ENCODE measurements around the gene CCDC180. TPM values are rescaled to one million over a fixed set of nuclear protein-coding genes. Genes with fewer than 3 reads are reported as not detected.
A peak's percentile ranks its signal among the peaks of the same experiment; 100 is the strongest.
"Not testable (repeated sequence)": the region's sequence is repeated elsewhere in the genome, so short reads cannot be mapped to it uniquely, and the experiment has no call there.

The CCDC180 gene
- total and polyA plus RNA-seq, 9 of the 15 experiments (the other 6 are each of a cell fraction or from before 2014, with no cell fraction given), result 0.56 to 4.2 (median 2.5) TPM

DNA sequence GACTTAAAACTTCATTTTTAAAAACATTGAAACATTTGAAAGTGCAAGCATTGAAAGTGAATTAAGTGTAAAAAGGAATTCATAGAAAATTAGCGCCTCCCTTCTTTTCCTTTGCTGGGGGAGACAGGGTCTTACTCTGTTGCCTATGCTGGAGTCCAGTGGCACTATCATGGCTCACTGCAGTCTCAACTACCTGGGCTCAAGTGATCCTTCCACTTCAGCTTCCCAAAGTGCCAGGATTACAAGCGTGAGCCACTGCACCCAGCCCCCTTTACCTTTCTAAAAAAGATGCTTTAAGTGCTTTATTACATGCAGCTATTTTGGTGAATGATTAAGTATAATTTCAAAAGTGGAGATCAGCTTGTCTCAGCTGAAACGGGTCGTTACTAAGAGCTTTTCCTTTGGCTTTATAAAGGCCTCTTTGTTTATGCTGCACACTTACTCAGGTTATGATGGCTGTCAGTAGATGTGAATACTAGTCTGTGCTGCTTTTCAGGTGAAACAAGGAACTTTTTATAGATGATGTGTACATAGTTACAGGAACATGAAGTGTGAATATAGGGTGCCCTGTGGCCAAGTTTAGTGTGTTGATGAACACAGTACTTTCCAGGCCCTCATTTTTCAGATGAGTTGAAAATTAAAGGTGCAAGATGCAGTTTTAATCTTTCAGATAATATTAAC is 47.5 kb upstream of the CCDC180 start:
- H3K4me1 ChIP-seq (replicated peaks in 1 of 2; ENCODE audit: control insufficient read depth in 2 of 2, insufficient read depth in 2 of 2, low read length in 2 of 2); DNase-seq (ENCODE audit: extremely low read depth in 1 of 4, low spot score in 3 of 4); H3K4me3 ChIP-seq; H3K79me2 ChIP-seq (ENCODE audit: control insufficient read depth, insufficient read depth, low read length); H3K9me3 ChIP-seq (replicated peaks; ENCODE audit: control insufficient read depth, insufficient read depth, low read depth, low read length); H3K27ac ChIP-seq (ENCODE audit: extremely low read depth, low read depth, low read length); H4K20me1 ChIP-seq (replicated peaks; ENCODE audit: control insufficient read depth, insufficient read depth, low read length); intact Hi-C loops (cut with micrococcal nuclease); H3K9ac ChIP-seq (ENCODE audit: insufficient read depth in 1 of 2, low read depth in 2 of 2, low read length in 2 of 2); H3K36me3 ChIP-seq (ENCODE audit: control insufficient read depth, insufficient read depth, low read length); in situ Hi-C loops (cut with MboI); H3K9me1 ChIP-seq (ENCODE audit: control insufficient read depth, insufficient read depth, low read length); H3K27me3 ChIP-seq (ENCODE audit: control insufficient read depth in 2 of 2, insufficient read depth in 2 of 2, low read length in 2 of 2); BruUV-seq (replicated peaks): not testable (repeated sequence)
- TF ChIP-seq, protein P1, sequence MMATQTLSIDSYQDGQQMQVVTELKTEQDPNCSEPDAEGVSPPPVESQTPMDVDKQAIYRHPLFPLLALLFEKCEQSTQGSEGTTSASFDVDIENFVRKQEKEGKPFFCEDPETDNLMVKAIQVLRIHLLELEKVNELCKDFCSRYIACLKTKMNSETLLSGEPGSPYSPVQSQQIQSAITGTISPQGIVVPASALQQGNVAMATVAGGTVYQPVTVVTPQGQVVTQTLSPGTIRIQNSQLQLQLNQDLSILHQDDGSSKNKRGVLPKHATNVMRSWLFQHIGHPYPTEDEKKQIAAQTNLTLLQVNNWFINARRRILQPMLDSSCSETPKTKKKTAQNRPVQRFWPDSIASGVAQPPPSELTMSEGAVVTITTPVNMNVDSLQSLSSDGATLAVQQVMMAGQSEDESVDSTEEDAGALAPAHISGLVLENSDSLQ (IDR thresholded peaks at IDR 0.05), result peak; percentile 24; the same call in 1 of the 2 replicates
- peak overlapping the region; percentile 37 for H2AFZ ChIP-seq (ENCODE audit: low read depth, low read length)
- CTCF ChIA-PET (ENCODE audit: low intra/inter-chr PET ratio), result interaction anchor here (0.6 kb wide), 1 partner anchor 399 kb away, joined by 3 read pairs; no protein-coding TSS in a partner anchor
- ATAC-seq (peak; percentile 69), FAIRE-seq (peak; percentile 6)
- POLR2A ChIA-PET, result interaction anchor here (0.8 to 1.0 kb wide), 2 partner anchors 22 to 27 kb away, joined by 3 to 7 read pairs; no protein-coding TSS in a partner anchor
- WGBS (ENCODE audit: insufficient coverage, low coverage, missing lambda C conversion rate), result 59% methylated on average over 4 of the region's 4 CpGs
- H3K4me2 ChIP-seq (ENCODE audit: insufficient read depth, low read length), result peak overlapping the region; percentile 27; the same call in 1 of the 2 replicates

GRCh38 chr9:97271292-97271691 is 36.2 kb upstream of the CCDC180 start:
- no peaks in the 10 kb centered on the region for H3K36me3 ChIP-seq (ENCODE audit: control insufficient read depth, insufficient read depth, low read length)
- peak overlapping the region; percentile 62; the same call in 2 of the 3 replicates for H3K27ac ChIP-seq (ENCODE audit: extremely low read depth, low read depth, low read length)
- no peaks in the 10 kb centered on the region; the same call in 2 of the 3 replicates for H3K79me2 ChIP-seq (ENCODE audit: control insufficient read depth, insufficient read depth, low read length)
- H3K9ac ChIP-seq (ENCODE audit: insufficient read depth in 1 of 2, low read depth in 2 of 2, low read length in 2 of 2), result peak overlapping the region; percentile 68 to 88
- no peaks in the 10 kb centered on the region for H3K27me3 ChIP-seq (ENCODE audit: control insufficient read depth in 2 of 2, insufficient read depth in 2 of 2, low read length in 2 of 2)
- peaks cover 6 to 12% of the 10 kb centered on the region in 2 experiments; a peak in 4 of 5 replicates for H3K4me1 ChIP-seq (replicated peaks in 1 of 2; ENCODE audit: control insufficient read depth in 2 of 2, insufficient read depth in 2 of 2, low read length in 2 of 2)
- in situ Hi-C loops (cut with MboI), result no loop called here
- DNase-seq (ENCODE audit: extremely low read depth in 1 of 4, low spot score in 3 of 4) (peak; percentile 24 to 55 (median 26)), FAIRE-seq (no peak), ATAC-seq (peak; percentile 91)
- no peaks in the 10 kb centered on the region for H3K9me3 ChIP-seq (replicated peaks; ENCODE audit: control insufficient read depth, insufficient read depth, low read depth, low read length)
- BruUV-seq (replicated peaks), result no TSS peak
- H3K4me2 ChIP-seq (ENCODE audit: insufficient read depth, low read length), result peak overlapping the region; percentile 77
- H2AFZ ChIP-seq (ENCODE audit: low read depth, low read length), result peak overlapping the region; percentile 85
- CTCF ChIA-PET (ENCODE audit: low intra/inter-chr PET ratio), result interaction anchor here (0.6 kb wide), 1 partner anchor 293 kb away, joined by 3 read pairs; no protein-coding TSS in a partner anchor
- peak overlapping the region; percentile 23; the same call in 1 of the 2 replicates for H3K4me3 ChIP-seq
- WGBS (ENCODE audit: insufficient coverage, low coverage, missing lambda C conversion rate), result 26% methylated on average over 11 of the region's 29 CpGs
- no peaks in the 10 kb centered on the region for H4K20me1 ChIP-seq (replicated peaks; ENCODE audit: control insufficient read depth, insufficient read depth, low read length)
- intact Hi-C loops (cut with micrococcal nuclease), result no loop called here
- H3K9me1 ChIP-seq (ENCODE audit: control insufficient read depth, insufficient read depth, low read length), result no peaks in the 10 kb centered on the region
- POLR2A ChIA-PET, result interaction anchor here (0.6 to 2.8 kb wide), 4 partner anchors 9 to 33 kb away, joined by 3 to 9 read pairs (median 6); no protein-coding TSS in a partner anchor
- TF ChIP-seq ZZZ3 (IDR thresholded peaks at IDR 0.05) (no peak), PCBP1 (IDR thresholded peaks at IDR 0.05; ENCODE audit: low read depth, low read length, poor library complexity, severe bottlenecking) (peak; percentile 39), VEZF1 (CRISPR knock-in tag; IDR thresholded peaks at IDR 0.05) (peak; percentile 53; the same call in 1 of the 2 replicates), MAX (CRISPR knock-in tag; IDR thresholded peaks at IDR 0.05) (0 out of 2 replicates have a peak, but pooled peaks have one; percentile 14), MAZ (CRISPR knock-in tag; conservative IDR thresholded peaks at IDR 0.05 in 1 of 2, IDR thresholded peaks at IDR 0.05 in 1 of 2) (no peak), TEAD4 (IDR thresholded peaks at IDR 0.05; ENCODE audit: low read length) (no peak), TEAD4 (CRISPR knock-in tag; IDR thresholded peaks at IDR 0.05; ENCODE audit: borderline replicate concordance) (no peak), ZFP36 (IDR thresholded peaks at IDR 0.05; ENCODE audit: low read depth, low read length, partially characterized antibody) (no peak), SUPT5H (IDR thresholded peaks at IDR 0.05) (no peak), ZNF699 (CRISPR knock-in tag; IDR thresholded peaks at IDR 0.05; ENCODE audit: insufficient replicate concordance) (no peak)

Data from K562 (cell line).